ENCODE measurements around the gene IGF2BP2.

GRCh38 chr3:185813691-185814215 lies 11.1 kb downstream of the IGF2BP2 start:
- no peak for TF ChIP-seq CTCF (IDR thresholded peaks at IDR 0.05; ENCODE audit: low read length)
- TF ChIP-seq EZH2phosphoT487 (IDR thresholded peaks at IDR 0.05; ENCODE audit: low read length) = no peak

Measured in MM.1S (cell line).